GM04504 (cell line): ENCODE measurements around the gene CELA1.

Source experiments
- DNase-seq: peaks from one replicate; pipeline ENCODE4 v3.0.0-alpha.2; 2012; ENCODE audit warnings: low read depth

CELA1 gene

GRCh38 chr12:51346581-51346980, at the start of gene CELA1:
Gene CELA1 (minus strand): TSS chr12:51346679. CDS start chr12:51346638, 41 bp downstream.
- no peak for DNase-seq

DNA sequence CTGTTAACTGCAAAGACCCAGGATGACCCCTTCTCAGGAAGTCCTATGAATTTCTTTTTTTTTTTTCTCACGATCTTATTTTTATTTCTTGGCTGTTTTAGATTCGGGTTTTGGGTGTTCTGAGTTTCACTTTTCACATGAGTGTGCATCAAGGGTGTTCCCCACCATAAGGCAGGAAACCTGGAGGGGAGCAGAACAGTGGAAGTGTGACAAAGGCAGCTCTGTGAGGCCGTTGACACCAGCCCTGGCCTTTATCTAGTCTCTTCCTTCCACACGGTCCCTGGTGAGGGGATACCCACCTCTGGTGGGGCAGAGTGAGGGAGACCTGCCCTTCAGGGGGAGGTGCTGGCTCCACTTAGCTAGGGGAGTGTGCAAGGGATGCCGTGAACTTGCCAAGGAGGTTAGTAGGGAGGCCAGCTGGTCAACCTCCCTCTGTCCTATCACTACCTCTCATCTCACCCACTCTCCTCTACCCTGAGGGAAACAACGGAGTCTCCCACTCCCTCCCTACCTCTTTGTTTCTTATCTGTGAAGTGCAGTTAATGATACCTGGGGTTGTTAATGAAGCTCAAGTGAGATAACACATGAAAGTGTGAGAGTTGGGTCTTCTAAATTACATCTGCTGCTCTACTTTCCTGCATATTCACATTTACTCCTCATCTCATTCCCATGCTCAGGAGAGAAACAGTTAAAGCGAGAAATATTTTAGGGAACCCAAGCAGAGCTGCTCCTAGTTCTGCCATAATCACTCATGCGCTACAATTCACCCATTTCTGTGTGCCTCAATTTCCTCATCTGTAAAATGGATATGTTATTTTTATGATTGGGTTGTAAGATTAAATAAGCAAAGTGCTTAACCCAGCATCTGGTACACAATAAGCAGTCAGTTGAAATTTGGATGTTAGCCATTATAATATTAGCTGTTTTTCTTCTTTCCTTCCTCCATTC, 49.1 kb upstream of the CELA1 start:
- no peak for DNase-seq

DNA sequence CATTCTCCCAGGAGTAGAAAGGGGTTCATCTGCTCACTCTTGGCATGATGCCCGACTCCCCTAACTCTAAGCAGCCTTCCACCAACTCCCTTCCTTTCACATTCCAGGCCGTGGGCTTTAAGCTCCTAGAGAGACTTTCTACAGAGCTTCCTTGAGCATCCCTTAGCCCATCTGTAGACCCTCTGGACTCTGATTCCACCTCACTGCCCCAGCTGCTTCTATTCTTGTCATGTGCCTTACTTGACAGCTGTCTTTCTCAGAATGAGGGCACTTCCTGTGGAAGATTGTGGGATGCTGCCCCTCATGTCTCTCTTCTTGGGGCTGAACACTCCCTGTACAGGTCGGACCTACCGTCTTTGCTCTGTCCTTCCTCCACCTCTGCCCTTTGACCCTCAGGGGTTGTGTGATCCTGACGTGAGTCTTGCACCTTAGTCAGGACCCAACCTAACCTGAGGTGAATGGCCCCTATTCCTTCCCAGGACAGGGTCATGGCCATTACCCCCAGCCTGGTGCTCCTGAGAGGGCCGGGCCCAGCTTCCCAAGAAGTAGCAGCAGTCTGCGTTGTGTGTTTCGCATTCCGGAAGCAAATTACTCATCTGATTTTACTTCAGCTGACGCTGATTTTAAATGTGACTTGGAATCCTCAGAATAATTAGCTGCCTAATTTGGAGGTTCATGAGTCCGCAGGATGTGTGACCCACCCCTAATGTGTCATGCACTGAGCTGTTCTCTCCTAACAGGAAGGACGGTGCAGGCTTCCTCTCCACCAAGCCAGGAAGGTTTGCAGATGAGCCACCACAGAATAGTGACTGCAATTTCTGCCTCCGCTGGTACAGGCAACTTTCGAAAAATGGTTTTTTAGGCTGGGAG, 47.4 kb upstream of the CELA1 start:
- peak; percentile 92 for DNase-seq

- no peak for DNase-seq
Measured at GRCh38 chr12:51392556-51393237, 46.2 kb upstream of the CELA1 start.

- no peak for DNase-seq
Measured at GRCh38 chr12:51391283-51392123, 45.0 kb upstream of the CELA1 start, which contains the start of gene GALNT6. Gene GALNT6 (minus strand): TSS chr12:51391406. CDS start chr12:51379781, 11,625 bp downstream.

GRCh38 chr12:51390891-51391282, 44.4 kb upstream of the CELA1 start:
- no peak for DNase-seq

DNA sequence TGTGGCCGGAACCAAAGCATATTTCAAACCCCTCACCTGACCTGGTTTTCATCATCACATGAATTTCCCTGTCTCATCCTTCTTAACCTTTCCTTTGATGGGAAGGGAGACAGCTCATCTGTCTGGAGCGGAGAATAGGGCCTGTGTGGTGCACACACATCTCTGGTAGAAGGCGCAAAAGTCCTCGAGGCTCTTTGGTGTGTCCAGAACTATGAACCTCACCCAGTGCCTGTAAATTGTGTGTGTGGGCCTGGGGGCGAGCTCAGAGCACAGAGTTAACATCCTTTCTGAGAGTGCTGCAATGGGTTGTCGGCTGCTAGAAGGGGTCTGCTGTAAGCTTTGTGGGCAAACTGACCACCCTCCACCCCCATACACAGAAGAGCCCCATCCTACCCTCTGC, 44.0 kb upstream of the CELA1 start:
- DNase-seq, result no peak

- no peak for DNase-seq
Measured at GRCh38 chr12:51389302-51389999, 43.0 kb upstream of the CELA1 start.

DNA sequence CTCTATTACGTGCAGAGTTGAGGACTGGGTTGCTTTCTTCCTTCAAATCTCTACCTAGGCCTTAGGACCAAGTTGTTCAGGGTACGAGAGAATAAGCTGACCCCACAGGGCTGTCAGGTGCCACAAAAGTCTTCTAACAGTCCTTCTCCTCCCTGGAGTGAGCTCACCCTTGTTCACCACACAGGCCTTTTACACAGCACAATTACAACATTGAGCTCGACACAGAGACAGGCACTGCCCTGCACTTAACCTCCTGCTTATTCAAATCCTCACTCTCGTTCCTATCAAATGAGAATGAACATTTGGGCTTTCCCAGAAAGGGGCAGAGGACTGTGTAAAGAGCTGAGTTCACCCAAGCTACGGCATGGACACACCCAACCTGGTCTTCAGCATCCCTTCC, 42.4 kb upstream of the CELA1 start:
- no peak for DNase-seq

DNA sequence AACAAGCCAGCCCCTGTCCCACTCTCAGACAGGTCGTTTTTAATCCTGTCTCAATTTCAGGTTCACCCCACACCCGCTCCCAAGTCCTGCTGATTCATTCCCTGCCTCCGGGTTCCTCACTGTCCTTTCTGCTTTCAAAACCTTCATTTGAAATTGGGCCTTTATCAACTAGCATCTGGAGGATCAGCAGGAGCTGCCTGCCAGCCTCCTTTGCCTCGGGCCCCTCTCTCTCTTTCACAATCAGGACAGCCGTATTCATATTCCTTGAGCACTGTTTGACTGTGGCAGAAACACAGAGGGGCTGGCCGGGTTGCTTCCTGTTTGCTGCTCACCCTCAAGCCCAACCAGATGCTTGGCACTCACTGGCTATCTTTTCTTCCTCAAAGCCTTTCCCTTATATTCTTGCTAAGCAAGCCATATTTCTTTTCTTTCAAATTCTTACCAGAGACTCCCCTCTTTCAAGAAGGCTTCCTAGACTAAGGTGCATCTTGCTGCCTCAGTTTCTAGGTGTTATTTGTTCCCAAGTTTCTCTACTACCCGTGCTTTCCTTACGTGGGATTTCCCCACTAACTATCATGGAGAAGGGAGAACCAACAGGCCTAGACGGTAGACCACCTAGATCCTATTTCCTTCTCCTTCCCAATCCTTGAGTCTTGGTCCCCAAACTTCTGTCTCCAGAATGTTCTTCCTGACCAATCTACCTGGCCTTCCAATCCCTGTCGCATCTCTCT, 41.8 kb upstream of the CELA1 start:
- DNase-seq, result peak; percentile 77

DNA sequence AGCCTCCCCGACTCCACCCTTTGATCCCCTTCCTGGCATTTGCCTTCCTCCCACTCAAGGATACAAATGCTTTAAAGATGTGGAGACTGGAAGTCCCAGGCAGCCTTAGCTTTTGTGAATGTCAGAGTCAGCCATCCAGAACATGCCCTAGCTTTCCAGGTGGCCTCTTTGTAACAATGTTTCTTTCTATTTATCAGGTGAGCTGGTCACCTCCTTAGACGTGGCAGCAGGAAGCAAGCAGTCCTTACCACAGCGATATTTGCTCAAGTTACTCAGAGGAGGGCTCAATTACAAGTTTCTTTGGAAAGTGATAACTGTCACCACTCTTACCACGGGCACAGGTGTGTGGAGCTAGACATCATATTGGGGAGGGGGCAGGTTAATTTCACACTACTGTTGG, 39.9 kb upstream of the CELA1 start:
- no peak for DNase-seq

DNA sequence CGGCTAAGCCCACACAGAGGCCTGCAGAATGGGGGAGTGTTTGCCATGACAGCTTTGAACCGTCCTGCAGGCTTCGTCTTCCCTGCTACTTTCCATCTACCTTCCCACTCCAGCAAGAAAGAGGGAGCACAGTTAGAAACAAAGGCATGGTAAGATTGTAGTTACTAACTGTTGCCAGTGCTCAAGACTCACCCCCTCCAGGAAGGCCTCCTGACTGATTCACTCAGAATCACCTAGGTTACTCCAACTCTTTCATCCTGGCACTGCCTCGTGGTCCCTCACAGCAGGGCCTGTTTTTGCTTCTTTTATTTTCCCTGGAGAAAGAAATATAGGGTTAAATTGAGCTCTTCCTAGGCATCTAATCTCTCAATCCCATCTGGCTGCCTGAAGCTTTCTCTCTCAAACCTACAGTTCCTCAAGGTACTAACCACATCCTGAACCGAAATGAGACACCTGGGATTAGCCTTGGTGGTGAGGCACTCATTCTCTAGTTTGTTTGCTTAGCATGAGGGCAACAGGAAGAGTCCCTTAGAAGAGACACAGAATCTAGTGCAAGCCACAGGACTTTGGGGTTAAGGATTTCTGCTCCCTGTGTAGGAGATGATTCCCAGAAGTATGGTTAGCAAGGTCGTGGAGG, 36.9 kb upstream of the CELA1 start:
- no peak for DNase-seq

DNA sequence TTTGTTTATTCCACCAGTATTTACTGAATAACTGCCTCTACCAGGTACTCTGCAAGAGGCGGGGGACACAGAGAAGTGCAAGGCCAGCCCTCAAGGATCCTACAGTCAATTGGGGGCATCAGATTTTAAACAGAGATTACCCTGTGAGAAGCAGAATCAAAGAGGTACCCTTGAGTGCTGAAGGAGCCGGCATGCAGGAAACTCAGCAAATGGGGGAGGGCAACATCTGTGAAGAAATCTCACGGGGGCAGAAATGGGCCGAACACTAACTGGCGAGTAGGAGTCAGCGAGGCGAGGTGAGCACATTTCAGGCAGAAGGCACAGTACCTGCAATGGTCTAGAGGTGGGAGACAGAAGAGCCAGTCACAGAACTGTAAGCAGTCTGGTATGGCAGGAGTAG, 35.7 kb upstream of the CELA1 start:
- no peak for DNase-seq

DNA sequence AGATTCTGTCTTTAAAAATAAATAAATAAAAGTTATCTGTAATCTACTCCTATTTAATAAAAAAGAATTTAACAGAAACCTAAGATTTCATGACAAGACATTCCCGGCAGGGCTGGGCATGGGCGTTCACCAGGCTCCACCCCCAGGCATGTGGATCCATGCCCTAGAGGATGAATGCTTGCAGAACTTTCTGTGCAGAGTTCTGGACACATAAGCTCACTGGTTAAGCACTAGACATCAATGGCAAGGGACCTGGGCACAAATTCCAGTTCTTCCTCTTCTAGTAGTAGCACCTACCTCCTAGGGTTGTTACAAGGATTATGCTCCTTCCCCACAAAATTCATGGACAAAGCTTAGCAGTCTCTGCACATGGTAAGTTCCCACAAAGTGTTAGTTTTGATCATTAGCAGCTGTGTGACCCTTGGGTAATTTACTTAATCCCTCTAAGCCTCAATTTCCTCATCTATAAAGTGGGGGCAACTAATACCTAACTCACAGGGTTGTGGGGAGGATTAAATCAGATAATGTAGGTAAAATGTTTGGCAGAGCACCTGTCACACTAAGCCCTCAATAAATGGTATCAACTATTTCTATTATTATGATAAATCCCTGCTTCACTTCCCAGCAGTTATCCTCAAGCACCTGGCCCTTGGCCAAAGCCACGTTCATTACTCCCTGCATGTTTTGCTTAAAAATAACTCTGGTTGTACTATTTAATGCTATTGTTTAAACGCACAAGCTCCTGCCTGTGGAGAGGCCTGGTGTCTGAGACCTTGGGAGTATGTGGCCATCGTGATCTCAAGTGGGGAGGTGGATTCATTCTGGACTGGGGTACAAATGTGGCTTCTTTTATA, 35.0 kb upstream of the CELA1 start:
- DNase-seq, result no peak

DNA sequence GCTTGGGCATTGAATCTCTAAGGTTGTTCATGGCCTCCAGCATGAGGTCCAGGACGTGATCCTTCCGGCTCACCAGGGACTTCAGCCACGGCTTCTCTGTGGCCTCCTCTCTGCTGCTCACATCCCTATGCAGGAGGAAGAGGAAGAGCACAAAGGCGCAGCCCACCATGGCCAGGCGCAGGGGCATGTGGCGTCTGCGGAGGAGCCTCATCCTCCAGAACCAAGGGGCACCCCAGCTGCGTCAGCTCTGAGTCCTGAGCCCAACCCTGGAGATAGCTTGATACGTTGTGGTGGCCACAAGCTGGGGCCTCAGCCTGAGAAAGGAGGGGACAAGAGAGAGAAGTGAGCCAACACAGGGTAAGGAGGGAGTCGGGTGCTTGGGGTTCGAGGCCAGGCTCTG, 33.1 kb upstream of the CELA1 start:
- no peak for DNase-seq

DNA sequence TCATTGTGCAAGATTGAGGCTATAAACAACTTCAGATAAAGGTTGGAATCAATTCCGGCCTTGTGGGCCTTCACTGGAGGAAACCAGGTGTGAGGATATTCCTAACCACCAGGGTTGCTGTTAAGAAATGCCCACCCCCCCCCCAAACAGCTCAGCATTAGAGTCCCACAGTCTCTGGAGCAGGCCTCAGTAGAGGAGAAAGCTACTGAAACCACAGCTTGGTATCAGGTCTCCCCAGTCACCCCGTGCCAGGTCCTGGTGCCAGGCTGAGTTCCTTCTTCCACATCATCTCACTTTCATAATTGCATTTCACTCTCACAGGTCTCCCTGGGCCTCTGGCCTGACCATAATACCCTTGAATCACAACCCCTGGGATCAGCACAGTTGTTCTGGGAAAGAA, 32.3 kb upstream of the CELA1 start:
- DNase-seq, result no peak

GRCh38 chr12:51377099-51377984, 30.9 kb upstream of the CELA1 start:
- no peak for DNase-seq

DNA sequence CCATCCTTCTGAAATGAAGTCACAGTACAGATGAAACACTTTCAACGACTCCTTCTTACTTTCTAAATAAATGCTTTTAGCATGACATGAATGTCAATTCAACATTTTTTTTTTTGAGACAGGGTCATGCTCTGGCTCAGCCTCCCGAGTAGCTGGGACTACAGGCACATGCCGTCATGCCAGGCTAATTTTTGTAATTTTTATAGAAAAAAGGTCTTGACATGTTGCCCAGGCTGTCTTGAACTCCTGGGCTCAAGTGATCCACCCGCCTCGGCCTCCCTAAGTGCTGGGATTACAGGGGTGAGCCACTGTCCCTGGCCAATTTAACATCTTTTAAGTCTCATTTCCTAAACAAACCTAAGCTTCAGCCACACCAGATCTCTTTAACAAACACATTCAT, 28.4 kb upstream of the CELA1 start:
- DNase-seq, result no peak
